Activated CD4-positive, alpha-beta T cell treated with anti-CD3 and anti-CD28 coated beads for 48 hours (primary cell): ENCODE data around the gene ZNF254.
"Not testable (repeated sequence)": the region's sequence is repeated elsewhere in the genome, so short reads cannot be mapped to it uniquely, and the experiment has no call there.

Experiments
- DNase-seq: peaks from one replicate; pipeline ENCODE4 v3.0.0-alpha.2; 2020

Gene ZNF254

DNA sequence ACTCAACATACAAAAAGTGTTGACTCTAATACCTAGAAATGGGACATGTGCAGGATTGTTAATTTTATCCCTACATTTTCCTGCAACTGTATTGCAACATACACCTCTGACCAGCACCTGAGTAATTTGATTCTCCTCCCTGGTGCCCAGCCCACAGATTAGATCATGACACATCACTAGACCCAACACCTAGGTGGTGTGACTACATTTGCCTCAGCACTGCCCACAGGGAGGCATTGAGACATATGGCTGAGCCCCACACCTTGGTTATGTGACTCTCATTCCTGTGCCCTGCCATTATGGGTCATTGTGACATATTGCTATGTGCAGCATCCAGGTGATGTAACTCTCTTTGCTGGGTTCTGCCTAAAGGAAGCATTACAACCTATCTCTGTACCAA is 13.2 kb upstream of the ZNF254 start:
- no peak for DNase-seq

DNA sequence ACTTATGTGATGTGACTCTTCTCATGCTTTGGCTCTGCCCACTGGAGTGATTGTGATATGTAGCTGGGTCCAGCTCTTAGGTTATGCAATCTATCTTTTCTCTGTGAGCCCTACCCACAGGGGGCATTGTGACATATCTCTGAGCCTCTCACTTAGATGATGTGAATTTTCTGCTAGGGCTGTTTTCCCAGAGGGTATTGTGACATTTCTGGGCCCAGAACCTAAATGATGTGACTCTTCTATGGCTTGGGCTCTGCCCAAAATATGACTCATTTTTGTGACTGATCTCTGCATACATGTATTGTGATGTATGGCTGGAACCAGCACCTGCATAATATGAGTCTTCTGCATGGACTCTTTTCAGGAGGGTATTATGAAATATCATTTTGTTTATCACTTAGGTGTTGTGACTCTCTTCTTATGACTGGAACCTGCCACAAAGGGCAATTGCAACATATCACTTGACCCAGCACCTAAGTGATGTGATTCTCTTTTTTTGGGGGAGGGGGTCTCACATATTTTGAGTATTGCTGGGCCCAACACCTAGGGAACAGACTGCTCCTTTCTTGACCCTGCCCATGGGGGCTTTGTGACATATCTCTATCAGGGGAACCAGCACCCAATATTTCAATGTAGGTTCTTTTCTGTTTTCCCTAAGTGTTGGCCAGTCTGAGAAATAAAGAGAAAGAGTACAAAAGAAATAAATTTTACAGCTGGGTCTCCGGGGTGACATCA is 12.1 kb upstream of the ZNF254 start:
- DNase-seq: no peak

DNA sequence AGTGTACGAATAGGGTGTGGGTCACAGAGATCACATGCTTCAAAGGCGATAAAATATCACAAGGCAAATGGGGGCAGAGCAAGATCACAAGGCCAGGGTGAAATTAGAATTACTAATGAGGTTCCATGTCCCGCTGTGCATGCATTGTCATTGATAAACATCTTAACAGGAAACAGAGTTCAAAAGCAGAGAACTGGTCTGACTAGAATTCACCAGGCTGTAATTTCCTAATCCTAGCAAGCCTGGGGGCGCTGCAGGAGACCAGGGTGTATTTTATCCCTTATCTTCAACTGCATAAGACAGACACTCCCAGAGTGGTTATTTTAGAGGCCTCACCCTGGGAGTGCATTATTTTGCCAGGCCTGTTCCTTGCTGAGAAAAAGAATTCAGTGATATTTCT is 11.5 kb upstream of the ZNF254 start:
- not testable (repeated sequence) for DNase-seq

DNA sequence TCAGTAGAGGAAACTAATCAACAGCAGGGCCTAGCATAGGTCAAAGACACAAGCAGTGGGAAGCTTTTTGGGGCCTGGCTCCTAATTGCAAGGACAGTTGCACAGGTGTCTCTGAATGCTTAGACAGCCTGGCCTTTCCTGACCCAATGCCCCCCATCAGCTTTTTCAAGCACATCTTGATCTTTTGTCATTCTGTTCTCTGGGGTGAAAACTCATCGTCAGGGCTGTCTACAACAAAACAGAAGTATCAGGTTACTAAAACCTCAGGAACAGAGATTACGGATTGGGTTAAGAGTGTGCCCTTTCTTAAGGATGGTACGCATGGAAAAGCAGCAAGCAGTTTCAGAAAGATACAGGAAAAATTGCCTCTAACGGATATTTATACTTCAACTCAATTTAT is 8.3 kb upstream of the ZNF254 start:
- no peak for DNase-seq

DNA sequence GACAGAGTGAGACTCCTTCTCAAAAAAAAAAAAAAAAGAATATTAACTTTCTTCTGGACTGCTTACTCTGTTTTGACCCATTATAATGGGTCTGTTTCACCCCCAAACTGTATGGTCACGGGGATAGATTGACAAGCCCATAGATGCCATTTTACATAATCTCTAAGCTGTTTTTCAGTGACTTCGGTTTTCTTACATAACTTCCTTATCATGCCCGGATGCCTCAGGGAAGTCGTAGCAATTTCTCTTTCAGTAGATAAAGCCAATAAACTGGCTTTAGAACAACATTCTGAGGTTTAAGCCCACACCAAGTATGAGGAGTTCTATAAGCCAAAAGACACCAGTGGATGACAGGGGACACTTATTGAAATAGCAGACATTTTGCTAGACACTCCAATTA is 5.9 kb upstream of the ZNF254 start:
- DNase-seq: no peak

DNA sequence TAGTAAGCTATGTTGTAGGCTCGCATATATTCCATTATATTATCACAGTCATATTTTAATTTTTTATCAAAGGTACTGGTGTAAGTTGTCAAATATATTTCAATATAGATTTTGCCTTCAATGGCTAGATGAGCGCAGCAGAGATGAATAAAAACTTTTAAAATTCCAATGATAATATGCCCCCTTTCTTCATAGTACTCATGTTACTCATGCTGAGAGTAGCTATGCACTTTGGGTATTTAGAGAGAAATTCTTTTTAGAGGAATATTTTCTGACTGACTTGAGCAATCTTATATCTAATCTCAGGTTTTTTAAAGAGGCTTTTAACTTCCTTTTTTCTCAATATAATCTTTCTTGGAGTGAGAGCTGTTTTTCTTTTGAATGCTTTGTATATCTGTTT is 11.4 kb downstream of the ZNF254 start:
- DNase-seq: no peak

DNA sequence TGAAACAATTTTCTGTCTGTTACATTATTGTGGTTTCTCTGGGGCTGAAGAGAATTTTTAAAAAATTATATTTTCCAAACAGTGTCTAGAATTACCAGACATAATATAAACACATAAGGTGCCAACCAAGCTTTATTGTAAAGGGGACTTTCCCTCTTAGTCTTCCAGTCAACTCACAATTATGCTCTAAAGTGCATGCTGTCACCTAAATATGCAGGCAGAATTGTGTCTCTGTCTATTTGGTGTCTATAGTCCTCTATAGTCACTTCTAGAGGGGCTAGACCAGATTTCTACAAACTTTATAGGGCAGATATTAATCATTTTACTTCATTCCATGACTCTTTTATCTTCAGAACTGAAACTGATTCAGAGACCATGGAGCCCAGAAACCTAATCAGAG is 12.8 kb downstream of the ZNF254 start:
- DNase-seq: no peak

DNA sequence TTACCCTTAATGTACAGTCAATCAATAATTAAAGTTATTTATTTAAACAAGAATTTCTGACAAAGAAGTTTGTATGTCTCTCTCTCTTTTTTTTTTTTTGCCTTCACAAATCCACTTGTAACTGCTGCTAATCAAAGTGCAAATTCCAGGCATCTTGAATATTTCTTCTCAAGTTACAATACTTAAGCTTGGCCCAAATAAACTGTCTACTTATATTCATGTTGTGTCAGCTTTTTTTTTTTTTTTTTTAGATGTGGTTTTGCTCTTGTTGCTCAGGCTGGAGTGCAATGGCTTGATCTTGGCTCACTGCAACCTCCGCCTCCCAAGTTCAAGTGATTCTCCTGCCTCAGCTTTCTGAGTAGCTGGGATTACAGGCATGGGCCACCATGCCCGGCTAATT is 13.6 kb downstream of the ZNF254 start:
- DNase-seq: not testable (repeated sequence)

DNA sequence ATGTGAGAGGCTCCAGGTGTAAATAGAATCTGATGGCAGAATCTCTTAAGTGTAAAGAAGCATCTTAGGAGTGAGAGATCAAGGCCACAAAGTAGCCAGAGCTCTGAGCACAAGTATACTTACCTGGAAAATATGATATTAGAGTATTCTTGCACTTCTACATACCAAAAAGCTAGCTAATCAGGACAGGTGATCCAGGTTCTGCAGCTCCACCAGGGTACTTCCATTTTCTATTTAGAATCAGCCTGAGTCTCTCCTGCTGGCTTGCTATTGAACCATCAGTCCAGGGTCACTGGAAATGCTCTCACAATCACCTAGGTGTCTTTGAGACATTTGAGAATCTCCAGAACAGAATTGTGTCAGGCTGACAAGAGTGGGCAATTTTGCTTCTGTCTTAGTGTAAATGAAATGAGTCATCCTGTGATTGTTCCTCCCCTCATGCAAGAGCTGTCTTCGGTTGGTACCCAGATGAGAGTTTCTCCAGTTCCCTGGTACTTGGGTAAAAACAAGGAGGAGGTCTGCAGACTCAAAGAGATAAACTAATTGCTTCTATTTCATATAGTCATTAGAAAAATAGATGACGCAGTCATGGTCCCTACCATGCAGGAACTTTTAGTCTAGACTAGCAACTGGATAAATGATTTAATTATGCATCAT is 14.6 kb downstream of the ZNF254 start:
- DNase-seq: no peak

DNA sequence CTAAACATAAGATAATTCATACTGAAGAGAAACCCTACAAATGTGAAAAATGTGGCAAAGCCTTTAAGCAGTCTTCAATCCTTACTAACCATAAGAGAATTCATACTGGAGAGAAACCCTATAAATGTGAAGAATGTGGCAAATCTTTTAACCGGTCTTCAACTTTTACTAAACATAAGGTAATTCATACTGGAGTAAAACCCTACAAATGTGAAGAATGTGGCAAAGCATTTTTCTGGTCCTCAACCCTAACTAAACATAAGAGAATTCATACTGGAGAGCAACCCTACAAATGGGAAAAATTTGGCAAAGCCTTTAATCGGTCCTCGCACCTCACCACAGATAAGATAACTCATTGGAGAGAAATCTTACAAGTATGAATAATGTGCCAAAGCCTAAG is 40.6 kb downstream of the ZNF254 start:
- DNase-seq: no peak

DNA sequence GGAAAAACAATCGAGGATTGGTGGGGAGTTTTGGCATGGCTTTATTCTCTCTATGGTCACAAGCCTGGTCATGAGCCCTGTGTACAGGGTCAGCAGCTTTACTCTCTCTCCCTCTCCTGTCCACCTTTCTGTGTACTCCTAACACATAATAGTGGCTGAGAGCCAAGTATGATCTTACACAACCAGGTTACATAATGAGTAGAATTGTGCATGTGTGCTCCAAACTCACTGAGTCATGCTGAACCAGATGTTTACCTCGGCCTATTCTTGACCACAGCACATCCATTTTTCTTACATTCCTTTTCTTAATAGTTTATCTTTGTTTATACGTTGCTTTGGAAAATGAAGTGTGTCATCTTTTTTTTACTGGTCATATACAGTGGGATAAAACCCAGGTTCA is 53.1 kb downstream of the ZNF254 start:
- DNase-seq: no peak

DNA sequence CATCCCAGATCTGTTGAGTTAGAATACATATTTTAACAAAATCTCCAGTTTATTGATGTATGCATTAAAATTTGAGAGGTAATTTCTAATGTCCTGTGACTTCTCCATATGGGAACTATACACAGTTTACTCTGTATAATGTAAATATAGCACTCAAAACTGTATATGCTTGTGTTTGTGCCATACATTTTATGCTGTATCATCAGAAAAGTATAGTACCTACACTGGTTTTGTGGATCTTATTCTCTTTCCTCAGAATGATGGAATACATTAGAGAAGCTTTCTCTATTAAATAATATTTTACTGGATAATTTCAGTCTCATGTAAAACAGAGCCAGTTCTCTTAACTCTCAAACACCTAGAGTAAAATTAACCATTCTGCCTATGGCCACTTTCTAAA is 53.6 kb downstream of the ZNF254 start:
- DNase-seq: no peak

DNA sequence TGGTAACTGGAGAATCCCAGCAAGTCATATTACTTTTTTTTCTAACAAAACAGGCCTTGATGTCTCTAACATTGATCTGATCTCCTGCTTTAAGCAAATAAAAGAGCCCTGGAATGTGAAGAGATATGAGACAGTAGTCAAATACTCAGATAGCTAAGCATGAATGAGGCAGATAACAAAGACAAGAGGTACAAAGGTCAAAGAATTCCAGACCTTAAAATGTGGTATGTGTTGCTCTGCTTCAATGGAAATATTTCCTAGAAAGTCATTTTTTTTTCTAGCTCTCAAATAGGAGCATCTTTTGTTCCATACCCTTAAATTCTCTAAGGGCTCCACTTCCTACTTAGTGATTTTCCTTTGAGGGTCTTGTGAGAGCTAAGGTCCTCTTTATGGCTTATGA is 54.6 kb downstream of the ZNF254 start:
- no peak for DNase-seq

DNA sequence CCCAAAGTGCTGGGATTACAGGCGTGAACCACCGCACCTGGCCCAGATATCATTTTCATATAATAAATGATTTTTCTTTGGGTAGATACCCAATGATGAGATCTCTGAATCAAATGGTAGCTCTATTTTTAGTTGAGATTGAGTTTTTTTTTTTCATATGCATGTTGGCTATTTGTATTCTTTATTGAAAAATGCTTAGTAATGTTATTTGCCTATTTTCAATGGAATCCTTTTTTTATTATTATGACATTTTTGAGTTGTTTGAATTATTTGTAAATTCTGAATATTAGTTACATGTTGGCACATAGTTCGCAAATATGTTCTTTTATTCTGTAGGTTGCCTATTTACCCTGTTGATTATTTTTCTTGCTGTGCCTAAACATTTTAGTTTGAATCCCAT is 55.8 kb downstream of the ZNF254 start:
- no peak for DNase-seq

DNA sequence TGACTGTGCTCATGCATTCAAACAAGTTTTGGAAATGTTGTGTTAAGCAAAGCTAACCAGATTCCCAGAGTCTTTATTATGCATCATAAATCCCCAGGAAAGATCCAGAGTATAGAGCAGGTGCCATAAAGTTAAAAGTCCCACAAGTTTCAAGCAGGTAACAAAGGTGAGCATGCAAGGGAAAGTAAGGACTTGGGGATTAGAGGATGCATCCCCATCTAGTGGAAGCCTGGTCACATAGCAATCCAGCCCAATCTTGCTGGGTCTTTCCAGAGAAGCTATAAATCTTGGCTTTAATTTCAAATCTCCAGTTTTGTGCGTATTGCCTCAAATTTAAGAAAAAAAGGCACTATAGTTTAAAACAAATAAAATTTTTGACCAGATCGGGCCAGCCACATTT is 72.7 kb downstream of the ZNF254 start:
- DNase-seq: no peak

DNA sequence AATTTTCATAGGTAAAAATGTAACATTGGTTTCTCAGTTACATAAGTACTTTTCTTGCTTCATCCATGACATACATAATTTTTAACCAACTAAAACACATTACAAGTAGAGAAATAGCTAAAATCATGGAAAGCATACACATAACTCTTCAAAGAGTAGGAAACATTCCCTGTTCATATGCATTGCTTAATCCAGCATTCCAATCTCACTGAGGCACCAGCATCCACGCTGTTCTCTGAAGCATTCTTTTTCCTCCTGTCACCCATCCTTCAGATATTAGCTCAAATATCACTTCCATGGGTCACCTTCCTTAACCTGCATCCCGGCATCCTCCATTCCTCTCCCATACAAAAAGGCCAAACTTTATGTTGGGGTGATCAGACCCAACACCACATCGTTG is 79.1 kb downstream of the ZNF254 start:
- no peak for DNase-seq

DNA sequence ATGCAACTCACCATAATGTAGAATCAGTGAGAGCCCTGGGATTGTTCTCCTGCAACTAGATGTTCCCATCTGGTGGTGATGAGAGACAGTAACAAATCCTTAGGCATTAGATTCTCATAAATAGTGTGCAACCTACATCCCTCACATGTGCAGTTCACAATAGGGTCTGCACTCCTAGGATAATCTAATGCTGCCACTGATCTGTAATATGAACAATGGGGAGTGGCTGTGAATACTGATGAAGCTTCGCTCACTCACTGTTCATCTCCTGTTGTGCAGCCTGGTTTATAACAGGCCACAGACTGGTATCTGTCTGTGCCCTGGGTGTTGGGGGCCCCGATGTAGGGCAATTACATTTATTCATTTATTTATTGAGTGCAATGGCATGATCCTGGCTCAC is 86.9 kb downstream of the ZNF254 start:
- no peak for DNase-seq

DNA sequence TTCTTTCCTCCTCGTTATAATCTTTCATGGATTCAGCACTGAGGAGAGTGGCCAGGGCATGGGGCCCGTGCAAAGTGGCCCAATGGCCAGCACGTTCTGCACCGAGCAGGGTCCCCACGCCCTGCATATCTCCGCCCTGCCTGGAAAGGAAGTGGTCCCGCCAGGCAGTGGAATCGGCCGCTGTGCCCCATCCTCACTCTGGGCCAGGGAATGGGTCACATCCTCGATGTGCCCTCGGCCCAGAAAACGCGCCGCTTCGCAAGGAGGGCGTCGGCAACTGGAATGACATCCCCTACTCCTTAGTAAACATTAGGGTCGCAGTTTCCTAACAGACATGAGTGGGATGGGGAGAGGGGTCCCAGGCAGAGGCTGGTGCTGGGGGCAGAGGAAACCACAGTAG is 90.7 kb downstream of the ZNF254 start:
- no peak for DNase-seq

DNA sequence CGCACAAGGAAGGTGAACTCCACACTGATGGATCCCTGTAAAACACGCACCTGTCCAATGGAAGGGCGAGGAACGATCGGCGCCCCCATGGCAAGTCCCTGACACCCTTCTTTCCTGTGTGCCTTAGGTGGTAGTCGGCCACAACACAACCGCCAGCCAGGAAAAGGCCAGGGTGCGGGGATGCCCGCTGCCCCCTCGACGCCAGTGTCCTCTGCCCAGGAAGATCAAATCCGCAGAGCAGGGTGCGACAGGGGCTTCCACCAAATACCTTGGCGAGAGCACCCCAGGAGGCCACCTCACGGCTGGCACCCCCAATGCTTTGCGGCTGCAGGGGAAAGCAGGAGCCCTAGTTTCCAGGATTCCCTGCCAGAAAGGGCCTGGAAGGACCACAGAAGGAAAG is 91.2 kb downstream of the ZNF254 start:
- DNase-seq: no peak
